ENCODE data around the gene SERGEF. TPM values are rescaled to one million over a fixed set of nuclear protein-coding genes. Genes with fewer than 3 reads are reported as not detected.

The SERGEF gene
- total RNA-seq, 4 donors from 2014 or later = 11.8 to 34.7 (median 24.5) TPM

DNA sequence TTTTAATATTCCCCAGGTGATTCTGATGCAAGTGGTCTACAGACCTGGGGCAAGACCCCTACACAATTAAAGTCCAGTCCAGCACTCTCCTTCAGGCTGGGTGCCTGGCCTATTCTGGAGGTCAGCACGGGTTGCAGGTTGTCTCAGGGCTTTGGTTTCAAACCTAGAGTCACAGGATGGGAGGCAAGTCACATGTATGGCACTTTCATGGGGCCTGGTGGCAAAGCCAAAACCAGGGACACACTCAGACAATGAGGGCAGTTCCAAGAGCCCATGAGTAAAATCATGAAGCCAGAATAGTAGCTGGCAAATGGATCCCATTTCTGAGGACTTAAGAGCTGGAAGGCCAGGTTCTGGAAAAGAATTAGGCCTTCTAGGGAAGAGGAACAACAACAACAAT lies 181.6 kb downstream of the SERGEF start:
- H3K4me1 ChIP-seq = peaks cover 0 to 13% of the 10 kb centered on the region in 2 donors
- H3K27me3 ChIP-seq = no peaks in the 10 kb centered on the region
- no peak overlapping the region for H3K4me3 ChIP-seq
- TF ChIP-seq POLR2A (IDR thresholded peaks at IDR 0.05) = peak; percentile 15 to 51
- TF ChIP-seq, protein P1, sequence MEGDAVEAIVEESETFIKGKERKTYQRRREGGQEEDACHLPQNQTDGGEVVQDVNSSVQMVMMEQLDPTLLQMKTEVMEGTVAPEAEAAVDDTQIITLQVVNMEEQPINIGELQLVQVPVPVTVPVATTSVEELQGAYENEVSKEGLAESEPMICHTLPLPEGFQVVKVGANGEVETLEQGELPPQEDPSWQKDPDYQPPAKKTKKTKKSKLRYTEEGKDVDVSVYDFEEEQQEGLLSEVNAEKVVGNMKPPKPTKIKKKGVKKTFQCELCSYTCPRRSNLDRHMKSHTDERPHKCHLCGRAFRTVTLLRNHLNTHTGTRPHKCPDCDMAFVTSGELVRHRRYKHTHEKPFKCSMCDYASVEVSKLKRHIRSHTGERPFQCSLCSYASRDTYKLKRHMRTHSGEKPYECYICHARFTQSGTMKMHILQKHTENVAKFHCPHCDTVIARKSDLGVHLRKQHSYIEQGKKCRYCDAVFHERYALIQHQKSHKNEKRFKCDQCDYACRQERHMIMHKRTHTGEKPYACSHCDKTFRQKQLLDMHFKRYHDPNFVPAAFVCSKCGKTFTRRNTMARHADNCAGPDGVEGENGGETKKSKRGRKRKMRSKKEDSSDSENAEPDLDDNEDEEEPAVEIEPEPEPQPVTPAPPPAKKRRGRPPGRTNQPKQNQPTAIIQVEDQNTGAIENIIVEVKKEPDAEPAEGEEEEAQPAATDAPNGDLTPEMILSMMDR (IDR thresholded peaks at IDR 0.05 in 4 of 5, conservative IDR thresholded peaks at IDR 0.05 in 1 of 5) = no peak
- in situ Hi-C loops (cut with MboI; ENCODE audit: low sequenced_read_pairs in 4 of 4) (loop anchor here in 1 of 4 donors (25.0 kb wide), 1 partner anchor 419 kb away; no protein-coding TSS in a partner anchor), intact Hi-C loops (cut with DNase I; ENCODE audit: low total_unique reads) (no loop called here)
- H3K36me3 ChIP-seq = no peaks in the 10 kb centered on the region
- peak overlapping the region; percentile 70 to 82 (median 80) for H3K27ac ChIP-seq
- DNase-seq = peak; percentile 64 to 80
- ATAC-seq = peak; percentile 92 to 97
- H3K9me3 ChIP-seq = no peaks in the 10 kb centered on the region

DNA sequence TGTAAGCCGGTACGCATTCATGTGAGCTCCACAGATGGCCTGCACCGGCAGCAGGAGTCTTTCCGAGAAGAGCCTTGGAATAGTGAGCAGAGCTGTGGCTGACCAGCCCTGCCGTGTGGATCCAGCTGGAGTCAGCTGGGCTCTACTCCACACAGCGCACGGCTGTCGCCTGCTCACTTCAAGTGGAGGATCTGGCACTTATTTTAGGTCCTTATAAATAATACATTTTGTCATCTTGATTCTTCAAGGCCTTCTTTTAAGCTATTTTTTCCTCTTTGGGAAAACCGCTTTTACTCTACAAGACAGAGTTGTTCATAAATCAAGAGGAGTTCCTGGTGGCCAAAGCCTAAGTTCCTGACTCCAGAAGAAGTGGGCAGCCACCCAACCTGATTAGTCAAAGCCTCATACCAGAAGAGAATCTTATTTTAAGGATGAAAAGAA lies 184.5 kb downstream of the SERGEF start:
- Histone ChIP-seq H3K4me1 (peaks cover 0 to 13% of the 10 kb centered on the region in 2 donors), H3K36me3 (no peaks in the 10 kb centered on the region), H3K27me3 (no peaks in the 10 kb centered on the region), H3K9me3 (no peaks in the 10 kb centered on the region), H3K4me3 (no peak overlapping the region), H3K27ac (peak overlapping the region in 3 of 4 donors; percentile 4 to 52 (median 34))
- TF ChIP-seq, protein P1 (IDR thresholded peaks at IDR 0.05 in 4 of 5, conservative IDR thresholded peaks at IDR 0.05 in 1 of 5) = no peak
- TF ChIP-seq POLR2A (IDR thresholded peaks at IDR 0.05) = no peak
- intact Hi-C loops (cut with DNase I; ENCODE audit: low total_unique reads) (no loop called here), in situ Hi-C loops (cut with MboI; ENCODE audit: low sequenced_read_pairs in 4 of 4) (loop anchor here in 1 of 4 donors (25.0 kb wide), 1 partner anchor 416 kb away; no protein-coding TSS in a partner anchor)
- DNase-seq (no peak), ATAC-seq (no peak)

DNA sequence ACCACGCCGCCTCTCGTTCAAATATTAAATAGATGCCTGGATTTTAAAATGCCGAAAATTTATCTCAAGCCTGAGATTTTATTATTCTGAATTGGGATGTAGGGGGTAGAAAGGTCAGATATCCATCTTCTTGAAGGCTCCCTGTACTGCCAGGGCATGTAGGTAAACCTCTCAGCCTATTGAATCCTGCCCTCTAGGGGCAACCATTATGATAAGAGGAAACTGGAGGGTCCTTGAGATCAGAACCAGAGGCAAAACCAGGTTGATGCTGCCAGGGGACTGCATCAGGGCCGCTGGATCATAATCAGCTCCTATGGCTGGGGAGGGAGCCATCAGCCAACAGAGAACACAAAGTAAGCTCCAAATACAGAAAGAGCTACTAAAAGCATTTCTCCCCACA lies 185.8 kb downstream of the SERGEF start:
- Histone ChIP-seq H3K27ac (no peak overlapping the region), H3K4me1 (peaks cover 10 to 22% of the 10 kb centered on the region in 2 donors), H3K27me3 (no peaks in the 10 kb centered on the region), H3K9me3 (no peaks in the 10 kb centered on the region), H3K36me3 (no peaks in the 10 kb centered on the region), H3K4me3 (no peak overlapping the region)
- in situ Hi-C loops (cut with MboI; ENCODE audit: low sequenced_read_pairs in 4 of 4) = loop anchor here in 1 of 4 donors (25.0 kb wide), 1 partner anchor 415 kb away; no protein-coding TSS in a partner anchor
- no peak for DNase-seq
- intact Hi-C loops (cut with DNase I; ENCODE audit: low total_unique reads) = no loop called here
- no peak for ATAC-seq
- TF ChIP-seq, protein P1 (IDR thresholded peaks at IDR 0.05 in 4 of 5, conservative IDR thresholded peaks at IDR 0.05 in 1 of 5) = peak in 2 of 5 experiments; percentile 14 to 38
- TF ChIP-seq POLR2A (IDR thresholded peaks at IDR 0.05) = no peak

DNA sequence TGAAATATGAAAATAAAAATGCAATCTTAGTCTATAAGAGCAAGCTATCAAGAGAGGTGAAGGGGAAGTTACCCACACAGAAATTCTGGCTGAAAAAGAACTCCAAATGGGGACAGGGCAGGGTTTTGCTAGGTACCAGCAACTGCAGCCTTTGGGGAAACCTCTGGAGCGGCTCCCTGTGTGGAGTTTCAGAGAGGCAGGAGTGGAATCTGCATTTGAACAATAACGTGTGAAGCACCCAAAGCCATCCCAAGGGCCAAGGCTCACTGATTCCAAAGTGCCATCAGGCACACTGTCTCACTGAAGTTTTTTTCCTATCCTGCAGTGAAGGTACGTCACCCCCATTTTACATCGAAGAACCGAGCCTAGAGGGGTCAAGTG lies 190.5 kb downstream of the SERGEF start:
- H3K27ac ChIP-seq = peak overlapping the region; percentile 5 to 73 (median 44)
- intact Hi-C loops (cut with DNase I; ENCODE audit: low total_unique reads) = no loop called here
- in situ Hi-C loops (cut with MboI; ENCODE audit: low sequenced_read_pairs in 4 of 4) = no loop called here

More for the DNA sequence above, 190.5 kb downstream of the SERGEF start:
- DNase-seq (no peak), ATAC-seq (peak in 1 of 2 donors; percentile 16)
- no peaks in the 10 kb centered on the region for H3K9me3 ChIP-seq
- H3K36me3 ChIP-seq = no peaks in the 10 kb centered on the region
- no peaks in the 10 kb centered on the region for H3K27me3 ChIP-seq
- TF ChIP-seq POLR2A (IDR thresholded peaks at IDR 0.05) = no peak
- TF ChIP-seq, protein P1 (IDR thresholded peaks at IDR 0.05 in 4 of 5, conservative IDR thresholded peaks at IDR 0.05 in 1 of 5) = no peak
- peaks cover 17 to 18% of the 10 kb centered on the region in 2 donors for H3K4me1 ChIP-seq
- no peak overlapping the region for H3K4me3 ChIP-seq
